ENCODE data around the gene FAU.
"Not testable (repeated sequence)": the region's sequence is repeated elsewhere in the genome, so short reads cannot be mapped to it uniquely, and the experiment has no call there.

Gene FAU

DNA sequence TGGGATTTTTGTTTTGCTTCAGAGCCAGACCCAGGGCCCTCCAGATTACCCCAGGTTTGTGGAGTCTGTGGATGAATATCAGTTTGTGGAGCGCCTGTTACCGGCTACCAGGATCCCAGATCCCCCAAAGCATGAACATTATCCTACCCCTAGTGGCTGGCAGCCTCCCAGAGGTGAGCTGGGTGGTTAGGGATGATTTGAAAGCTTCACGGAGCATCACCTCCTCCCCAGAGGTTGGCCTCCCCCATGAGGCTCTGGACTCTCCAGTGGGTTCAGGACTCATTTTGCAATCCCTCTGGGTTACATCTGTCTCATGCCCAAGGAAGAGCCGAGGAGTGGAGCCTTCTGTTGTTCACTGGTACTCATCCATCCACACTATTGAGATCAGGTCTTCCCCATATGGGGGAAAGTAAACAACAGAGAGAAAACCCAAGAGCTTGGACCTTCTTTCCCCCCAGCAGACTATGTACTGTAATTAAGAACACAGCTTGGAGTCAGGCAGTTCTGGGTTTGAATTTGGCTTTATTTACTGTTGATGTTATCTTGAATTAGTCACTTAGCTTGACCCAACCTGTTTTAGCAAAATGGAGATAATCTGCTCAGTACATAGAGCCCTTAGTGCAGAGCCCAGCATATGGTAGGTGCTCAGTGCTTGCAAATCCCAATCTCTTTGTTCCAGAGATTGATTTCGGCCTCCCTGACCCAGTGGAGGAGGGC lies 2.7 kb upstream of the FAU start:
- no peak for DNase-seq (ENCODE audit: low read depth in 3 of 3, low spot score in 1 of 3)

DNA sequence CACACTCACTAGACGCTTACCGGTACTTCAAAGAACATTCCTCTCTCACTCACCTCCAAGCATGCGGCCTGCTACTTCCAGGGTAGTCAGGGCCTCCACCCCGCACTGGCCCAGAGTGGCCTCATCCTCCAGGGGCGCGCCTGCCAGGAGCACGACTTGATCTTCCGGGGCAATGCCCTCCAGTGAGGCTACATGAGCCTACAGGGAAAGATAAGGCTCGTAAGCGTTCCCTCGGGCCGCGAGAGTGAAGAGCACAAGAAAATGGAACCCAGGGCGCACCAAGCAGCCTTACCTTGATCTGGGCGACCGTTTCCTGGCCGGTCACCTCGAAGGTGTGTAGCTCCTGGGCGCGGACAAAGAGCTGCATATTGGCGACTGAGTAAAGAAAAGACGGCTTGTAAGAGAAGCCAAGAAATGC lies 478 bp downstream of the FAU start:
- DNase-seq (ENCODE audit: low read depth in 3 of 3, low spot score in 1 of 3) = no peak

DNA sequence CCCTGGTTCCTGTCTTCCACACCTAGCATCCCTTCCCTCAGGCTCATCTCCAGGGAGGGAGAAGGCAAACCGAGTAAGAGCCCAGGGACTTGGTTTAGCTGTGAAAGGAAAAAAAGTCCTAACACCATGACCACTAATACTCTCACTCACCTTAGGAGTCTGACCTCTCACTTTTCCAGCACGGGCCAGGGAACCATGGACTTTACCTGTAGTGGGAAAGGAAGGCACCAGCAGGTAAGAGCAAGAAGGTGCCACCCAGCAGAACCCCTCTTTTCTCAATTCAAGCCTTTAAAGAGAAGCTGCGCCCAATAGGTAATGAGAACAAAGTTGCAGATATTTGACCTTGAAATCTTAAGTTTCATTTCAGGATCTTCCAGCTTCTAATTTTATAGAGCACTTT lies 1.1 kb downstream of the FAU start:
- DNase-seq (ENCODE audit: low read depth in 3 of 3, low spot score in 1 of 3) = no peak

DNA sequence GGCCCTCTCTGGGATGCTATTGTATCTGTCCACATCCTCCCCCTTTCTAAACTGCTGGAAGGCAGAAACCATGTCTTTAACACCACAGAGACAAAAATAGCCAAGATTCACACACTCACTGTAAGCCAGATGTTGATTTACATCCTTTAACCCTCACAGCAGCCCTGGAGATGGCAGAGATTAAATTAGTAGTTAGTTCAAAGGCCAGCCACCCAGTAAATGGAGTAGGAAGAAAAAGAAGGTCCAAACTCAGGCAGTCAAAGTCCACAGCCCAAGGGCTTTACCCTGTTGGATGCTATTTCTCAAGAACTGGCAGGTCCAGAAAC lies 2.3 kb downstream of the FAU start:
- no peak for DNase-seq (ENCODE audit: low read depth in 3 of 3, low spot score in 1 of 3)

DNA sequence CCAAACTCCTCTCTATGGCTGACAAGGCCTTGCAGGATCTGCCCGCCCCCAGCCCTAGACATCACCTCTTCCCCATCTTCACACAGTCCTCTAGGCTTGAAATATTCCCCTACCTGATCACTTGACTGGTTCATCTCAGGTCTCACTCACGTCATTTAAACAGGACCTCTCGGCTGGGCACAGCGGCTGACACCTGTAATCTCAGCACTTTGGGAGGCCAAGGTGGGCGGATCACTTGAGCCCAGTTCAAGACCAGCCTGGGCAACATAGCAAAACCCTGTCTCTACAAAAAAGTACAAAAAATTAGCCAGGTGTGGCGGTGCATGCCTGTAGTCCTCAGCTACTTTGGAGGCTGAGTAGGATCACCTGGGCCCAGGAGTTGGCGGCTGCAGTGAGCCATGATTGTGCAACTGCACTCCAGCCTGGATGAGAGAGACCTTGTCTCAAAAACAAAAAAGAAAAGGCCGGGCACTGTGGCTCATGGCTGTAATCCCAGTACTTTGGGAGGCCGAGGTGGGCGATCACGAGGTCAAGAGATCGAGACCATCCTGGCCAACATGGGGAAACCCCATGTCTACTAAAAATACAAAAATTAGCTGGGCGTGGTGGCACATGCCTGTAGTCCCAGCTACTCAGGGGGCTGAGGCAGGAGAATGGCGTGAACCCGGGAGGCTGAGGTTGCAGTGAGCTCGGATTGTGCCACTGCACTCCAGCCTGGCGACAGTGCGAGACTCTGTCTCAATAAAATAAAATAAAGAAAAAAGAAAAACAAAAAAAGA lies 2.9 kb downstream of the FAU start:
- DNase-seq (ENCODE audit: low read depth in 3 of 3, low spot score in 1 of 3) = not testable (repeated sequence)

DNA sequence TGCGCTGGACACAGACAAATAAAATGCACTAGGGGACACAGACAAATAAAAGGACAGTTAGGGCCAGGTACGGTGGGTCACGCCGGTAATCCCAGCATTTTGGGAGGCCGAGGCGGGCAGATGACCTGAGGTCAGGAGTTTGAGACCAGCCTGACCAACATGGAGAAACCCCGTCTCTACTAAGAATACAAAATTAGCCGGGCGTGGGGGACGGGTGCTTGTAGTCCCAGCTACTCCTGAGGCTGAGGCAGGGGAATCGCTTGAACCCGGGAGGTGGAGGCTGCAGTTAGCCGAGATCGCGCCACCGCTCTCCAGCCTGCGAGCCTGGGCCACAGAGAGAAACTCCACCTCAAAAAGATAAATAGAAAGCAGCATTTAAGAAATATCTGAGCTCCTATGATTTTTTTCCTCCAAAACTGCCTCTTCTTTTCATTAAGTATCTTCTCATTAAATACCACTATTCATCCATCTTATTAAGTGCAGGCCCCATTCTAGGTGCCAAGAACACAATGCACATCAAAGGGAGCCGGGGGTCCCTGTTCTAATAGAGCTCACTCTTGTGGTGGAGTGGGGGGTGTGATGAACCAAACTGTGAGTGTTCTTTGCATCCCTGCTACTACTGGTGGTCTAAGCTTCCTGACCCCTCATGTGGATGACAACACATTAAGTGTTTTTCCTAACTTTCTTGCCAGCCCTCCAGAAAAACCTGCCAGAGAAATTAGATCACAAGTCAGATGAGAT lies 3.7 kb downstream of the FAU start:
- DNase-seq (ENCODE audit: low read depth in 3 of 3, low spot score in 1 of 3) = no peak

DNA sequence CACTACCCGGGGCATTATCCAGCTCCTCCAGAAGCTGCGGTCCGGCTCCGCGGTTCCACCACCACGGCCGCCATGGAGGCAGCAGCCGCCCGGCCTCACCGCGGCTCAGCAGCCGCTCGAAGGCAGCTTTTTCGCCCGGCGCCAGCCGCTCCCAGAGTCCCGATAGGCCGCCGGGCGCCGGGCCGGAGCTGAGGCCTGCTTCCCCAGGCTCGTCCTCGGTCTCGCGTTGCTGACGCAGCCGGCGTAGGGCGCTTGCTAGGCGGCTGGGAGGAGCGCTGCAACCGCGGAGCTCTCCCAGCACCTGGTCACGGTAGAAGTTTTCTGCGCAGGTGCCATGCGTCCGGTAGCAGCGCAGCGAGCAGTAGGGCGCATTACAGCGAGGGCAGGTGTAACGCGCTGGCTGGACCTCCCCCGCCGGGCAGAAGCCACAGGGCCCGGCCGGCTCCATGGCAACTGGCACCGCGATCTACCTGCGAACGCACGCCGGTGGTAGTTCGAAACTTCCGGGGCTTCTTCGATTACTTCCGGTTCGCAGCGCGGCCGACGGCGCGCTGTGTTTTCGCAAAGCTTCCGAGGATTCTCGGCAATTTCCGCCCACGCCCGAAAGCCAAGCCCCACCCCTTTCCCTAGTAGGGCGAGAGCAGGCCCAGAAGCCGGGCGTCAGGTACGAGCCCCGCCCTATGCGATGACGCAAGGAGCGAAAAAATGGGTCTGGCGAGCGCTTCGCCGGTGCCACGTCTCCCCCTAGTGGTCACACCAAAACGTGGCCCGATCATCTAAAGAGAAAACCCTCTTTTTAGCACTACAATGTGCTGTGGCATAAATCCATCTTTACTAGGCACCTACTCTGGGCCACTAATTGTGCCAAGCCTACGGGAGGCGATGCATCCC lies 4.5 kb downstream of the FAU start, which contains the start of gene ZNHIT2:
Gene ZNHIT2 (minus strand): TSS at position 496 of the 891 bp plus-strand sequence. CDS start 48 bp downstream, at position 448.
- DNase-seq (ENCODE audit: low read depth in 3 of 3, low spot score in 1 of 3) = peak; percentile 99 to 100 (median 99)

DNA sequence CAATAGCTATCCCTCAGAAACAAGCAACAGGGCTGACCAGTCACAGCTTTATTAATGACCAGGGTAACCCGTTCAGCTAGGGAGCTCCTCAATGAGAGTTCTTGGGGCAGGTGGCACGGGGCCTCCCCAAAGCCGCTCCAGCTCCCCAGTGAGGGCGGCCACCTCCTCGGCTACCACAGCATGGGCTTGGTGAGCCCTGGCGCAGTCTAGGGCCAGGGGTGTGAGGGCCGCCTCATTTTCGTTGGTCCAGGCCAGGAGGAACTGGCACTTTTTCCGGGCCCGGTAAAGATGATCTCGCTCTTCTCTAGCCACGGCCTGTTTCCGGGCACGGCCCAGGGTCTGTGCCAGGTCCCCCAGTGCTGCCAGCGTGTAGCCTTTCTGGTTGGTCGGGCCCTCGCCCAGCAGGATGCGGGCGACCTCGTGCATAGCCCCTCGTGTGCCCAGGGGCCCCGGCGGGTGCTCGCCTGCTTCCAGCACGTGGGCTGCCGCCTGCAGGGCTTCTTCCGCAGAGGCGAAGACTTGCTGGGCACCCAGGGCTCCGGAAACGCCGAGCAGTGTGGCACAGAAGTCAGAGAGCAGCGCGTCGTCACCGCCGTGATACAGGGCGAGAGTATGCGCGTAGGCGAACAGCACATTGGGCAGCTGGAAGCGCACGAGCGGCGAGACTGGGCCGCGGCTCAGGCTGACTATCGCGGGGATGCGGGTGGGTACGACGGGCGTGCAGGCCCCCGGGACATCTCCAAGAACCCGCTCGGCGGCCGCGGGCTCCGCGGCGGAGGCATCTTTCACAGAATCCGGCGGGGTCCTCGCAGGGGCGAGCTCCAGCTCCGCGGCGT lies 5.3 kb downstream of the FAU start:
- peak in 1 of 3 donors; percentile 48 for DNase-seq (ENCODE audit: low read depth in 3 of 3, low spot score in 1 of 3)

DNA sequence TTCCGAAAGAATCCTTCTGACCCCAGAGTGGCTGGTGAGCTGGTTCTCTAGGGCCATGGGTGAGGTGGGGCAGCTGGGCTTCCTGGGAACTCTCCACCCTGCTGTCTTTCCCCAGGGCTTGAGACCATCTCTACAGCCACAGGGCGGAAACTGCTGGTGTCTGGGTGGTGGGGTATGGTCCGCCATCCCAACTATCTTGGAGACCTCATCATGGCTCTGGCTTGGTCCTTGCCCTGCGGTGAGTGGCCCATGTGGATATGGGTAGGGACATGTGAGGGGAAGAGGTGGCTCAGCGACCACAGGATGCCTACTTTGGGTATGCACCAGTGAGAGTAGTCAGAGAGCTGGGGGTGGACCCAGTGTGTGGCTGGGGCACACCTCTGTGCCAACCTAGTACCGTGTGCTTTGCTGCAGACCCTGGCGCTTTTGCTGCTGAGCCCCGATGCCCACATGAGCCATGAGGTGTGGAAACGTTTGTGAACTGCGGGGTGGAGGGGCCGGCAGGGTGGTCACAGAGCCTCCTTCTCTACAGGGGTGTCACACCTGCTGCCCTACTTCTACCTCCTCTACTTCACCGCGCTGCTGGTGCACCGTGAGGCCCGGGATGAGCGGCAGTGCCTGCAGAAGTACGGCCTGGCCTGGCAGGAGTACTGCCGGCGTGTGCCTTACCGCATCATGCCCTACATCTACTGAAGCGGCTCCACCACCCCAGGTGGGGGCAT lies 6.4 kb downstream of the FAU start:
- DNase-seq (ENCODE audit: low read depth in 3 of 3, low spot score in 1 of 3) = no peak

DNA sequence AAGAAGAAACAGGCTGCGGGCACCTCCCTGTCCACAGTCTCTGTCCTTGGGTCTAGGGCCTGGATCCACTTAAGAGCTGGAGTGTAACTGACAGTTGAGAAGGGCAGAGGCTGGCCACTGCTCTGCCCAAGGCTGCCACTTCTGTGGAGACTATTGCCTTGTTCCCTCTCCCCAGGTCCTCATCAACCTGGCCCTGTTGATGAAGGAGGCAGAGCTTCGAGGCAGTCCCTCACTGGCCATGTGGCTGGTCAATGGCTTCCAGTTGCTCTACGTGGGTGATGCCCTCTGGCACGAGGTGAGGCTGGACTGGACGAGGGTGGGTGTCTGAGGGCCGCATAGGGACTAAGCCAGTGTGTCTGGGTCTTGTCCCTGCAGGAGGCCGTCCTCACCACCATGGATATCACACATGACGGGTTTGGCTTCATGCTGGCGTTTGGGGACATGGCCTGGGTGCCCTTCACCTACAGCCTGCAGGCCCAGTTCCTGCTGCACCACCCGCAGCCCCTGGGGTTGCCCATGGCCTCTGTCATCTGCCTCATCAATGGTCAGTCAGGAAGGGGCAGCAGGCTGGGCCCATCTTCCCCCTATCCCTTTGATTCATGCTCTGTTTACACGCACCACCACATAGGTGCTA lies 7.3 kb downstream of the FAU start:
- DNase-seq (ENCODE audit: low read depth in 3 of 3, low spot score in 1 of 3) = no peak

DNA sequence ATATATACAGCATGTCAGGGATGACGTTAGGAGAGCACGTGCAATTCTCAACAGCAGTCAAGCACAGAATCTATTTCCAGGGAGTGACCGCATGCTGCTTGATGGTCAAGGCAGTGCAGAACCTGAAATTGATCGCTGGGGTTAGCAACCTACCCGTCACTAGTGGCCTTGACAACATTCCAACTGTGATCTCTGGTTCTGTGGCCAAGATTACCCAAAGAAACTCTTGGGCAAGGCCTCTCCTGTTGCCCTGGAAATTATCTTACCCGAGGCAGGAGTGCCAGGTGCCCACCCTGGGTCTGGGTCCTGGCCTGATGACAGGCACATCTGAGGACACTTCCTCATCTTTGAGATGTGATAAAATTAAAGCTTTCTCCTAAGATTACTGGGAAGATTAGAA lies 8.1 kb downstream of the FAU start:
- DNase-seq (ENCODE audit: low read depth in 3 of 3, low spot score in 1 of 3) = no peak

DNA sequence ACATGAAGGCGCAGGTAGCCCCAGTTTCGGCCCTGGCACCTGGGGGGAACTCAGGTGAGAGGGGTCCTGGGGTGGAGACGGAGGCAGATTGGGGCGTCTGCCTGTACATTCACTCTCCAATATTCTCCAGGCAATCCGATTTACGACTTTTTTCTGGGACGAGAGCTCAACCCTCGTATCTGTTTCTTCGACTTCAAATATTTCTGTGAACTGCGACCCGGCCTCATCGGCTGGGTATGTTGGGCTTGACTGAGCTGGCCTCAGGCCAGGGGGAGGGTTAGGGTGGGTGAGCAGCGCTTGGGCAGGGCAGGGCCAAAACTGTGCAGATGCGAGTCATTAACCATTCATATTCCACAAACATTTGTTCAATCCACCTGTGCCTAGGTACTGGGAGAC lies 8.6 kb downstream of the FAU start:
- DNase-seq (ENCODE audit: low read depth in 3 of 3, low spot score in 1 of 3) = no peak

DNA sequence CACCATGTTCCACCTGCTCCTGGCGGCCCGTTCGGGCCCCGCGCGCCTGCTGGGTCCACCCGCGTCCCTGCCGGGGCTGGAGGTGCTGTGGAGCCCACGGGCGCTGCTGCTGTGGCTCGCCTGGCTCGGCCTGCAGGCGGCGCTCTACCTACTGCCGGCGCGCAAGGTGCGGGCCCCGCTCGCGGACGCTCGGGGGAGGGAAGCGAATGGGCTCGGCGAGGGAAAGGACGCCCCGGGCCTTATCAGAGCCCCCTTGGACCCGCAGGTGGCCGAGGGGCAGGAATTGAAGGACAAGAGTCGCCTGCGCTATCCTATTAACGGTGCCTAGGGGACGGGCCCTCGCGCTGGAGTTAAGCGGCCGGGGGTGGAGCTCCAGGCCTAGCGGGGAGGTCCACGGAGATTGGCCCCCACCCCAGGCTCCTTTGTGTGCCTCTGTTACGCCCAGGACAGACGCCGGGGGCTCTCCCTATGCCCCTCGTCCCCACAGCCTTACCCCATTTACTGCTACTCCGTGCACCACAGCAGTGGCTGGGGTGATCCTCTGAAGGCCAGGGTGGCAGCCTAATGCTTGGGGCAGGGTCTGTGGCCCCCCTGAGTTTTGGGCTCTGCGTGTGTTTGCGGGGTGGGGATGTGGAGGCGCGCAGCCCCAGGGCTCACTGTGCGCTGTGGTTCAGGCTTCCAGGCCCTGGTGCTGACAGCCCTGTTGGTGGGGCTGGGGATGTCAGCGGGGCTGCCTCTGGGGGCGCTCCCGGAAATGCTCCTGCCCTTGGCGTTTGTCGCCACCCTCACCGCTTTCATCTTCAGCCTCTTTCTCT lies 9.2 kb downstream of the FAU start:
- peak; percentile 43 to 68 (median 54) for DNase-seq (ENCODE audit: low read depth in 3 of 3, low spot score in 1 of 3)

DNA sequence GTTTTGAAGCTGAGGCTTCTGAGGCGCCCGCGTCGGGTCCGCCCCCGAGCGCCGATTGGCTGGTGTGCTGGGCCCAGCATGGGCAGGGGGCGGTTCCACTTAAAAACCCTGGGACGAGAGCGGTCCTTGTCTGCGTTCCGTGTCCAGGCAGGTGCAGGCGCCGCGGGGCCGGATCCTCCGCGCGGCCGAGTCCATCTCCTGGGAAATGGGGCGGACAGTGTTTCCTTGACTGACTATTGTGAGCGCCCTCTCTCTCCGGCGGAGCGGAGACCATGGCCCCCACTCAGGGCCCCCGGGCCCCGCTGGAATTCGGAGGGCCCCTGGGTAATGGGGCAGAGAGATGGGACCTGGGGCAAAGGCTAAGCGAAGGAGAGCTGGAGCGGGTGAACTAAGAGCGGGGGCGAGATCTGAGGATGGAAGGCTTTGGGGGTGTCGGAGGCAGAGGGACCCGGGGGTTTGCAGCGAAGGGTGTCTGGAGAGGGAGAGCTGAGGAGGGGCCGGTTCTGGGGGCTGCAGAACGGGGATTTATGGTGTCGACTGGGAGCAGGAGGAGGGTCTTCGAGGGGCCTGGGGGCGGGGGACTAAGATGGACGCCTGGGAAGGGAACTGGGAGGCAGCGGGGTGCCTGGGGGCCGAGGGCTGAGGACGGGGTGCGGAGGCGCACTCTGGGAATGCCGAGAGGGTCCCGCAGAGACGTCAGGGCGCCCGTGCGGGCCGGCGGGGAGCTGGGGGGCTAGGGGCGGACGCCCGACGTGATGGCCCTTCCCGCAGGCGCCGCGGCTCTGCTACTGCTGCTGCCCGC lies 10.0 kb downstream of the FAU start, which contains the start of gene TM7SF2:
Gene TM7SF2 (plus strand): TSS at position 129 of the 802 bp plus-strand sequence. CDS start 144 bp downstream, at position 273.
- DNase-seq (ENCODE audit: low read depth in 3 of 3, low spot score in 1 of 3) = peak; percentile 86

DNA sequence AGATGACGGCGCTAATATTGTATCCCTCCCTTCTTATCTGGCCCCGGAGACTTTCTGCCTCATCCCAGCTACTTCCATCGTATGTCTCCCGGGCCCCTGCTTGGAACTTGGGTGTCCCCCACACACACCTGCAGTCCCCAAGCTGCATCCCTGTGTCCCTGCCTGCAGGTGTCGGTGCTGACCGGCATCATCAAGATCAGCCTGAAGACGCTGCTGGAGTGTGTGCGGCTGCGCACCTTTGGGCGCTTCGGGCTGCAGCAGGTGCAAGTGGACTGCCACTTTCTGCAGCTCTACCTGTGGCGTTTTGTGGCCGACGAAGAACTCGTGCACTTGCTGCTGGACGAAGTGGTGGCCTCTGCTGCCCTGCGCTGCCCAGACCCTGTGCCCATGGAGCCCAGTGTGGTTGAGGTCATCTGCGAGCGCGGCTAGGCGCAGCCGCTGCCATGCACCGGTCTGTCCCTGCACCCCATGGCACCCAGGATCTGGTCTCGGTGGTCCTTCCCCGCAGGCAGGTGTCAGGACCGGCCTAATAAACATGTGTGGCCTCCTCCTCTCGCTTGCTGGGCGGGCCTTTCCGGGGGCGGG lies 10.7 kb downstream of the FAU start:
- DNase-seq (ENCODE audit: low read depth in 3 of 3, low spot score in 1 of 3) = no peak

DNA sequence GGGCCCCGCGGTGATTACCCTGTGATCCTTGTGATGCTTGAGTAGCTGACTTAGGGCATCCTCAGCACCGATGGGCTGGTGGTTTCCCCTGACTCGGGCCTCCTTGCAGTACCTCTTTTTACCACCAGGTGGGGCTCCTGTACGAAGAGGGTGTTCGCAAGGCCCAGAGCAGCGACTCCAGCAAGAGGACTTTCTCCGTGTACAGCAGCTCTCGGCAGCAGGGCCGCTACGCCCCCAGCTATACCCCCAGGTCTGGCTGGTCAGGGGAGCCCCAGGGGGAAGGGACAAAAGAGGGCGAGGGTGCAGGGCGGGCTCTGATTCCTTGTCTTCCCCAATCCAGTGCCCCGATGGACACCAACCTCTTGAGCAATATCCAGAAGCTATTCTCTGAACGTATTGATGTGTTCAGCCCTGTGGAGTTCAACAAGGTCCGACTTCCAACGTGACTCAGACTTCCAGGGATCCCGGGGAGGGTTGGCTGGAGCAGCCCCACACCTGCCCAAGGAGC lies 11.5 kb downstream of the FAU start:
- peak; percentile 86 to 99 (median 91) for DNase-seq (ENCODE audit: low read depth in 3 of 3, low spot score in 1 of 3)

All from stimulated activated CD4-positive, alpha-beta T cell treated with anti-CD3 and anti-CD28 coated beads, TNF-alpha, amount 100 ng/mL, for 1 hour (primary cell).